ENCODE measurements around the gene MAML2.

The MAML2 gene

GRCh38 chr11:96084610-96085318 is 258.2 kb downstream of the MAML2 start:
- H3K4me3 ChIP-seq (ENCODE audit: low read depth, low read length) = no peak overlapping the region
- DNase-seq (ENCODE audit: low read depth, low spot score) = no peak
- TF ChIP-seq CTCF (IDR thresholded peaks at IDR 0.05; ENCODE audit: low read depth, low read length) = no peak
- in situ Hi-C loops (cut with HindIII; ENCODE audit: low sequenced_read_pairs) = no loop called here

- TF ChIP-seq CTCF (IDR thresholded peaks at IDR 0.05; ENCODE audit: low read depth, low read length) = no peak
- in situ Hi-C loops (cut with HindIII; ENCODE audit: low sequenced_read_pairs) = no loop called here
- no peak for DNase-seq (ENCODE audit: low read depth, low spot score)
- no peak overlapping the region for H3K4me3 ChIP-seq (ENCODE audit: low read depth, low read length)
Measured at GRCh38 chr11:96082936-96083335, 260.1 kb downstream of the MAML2 start.

- no peak for TF ChIP-seq CTCF (IDR thresholded peaks at IDR 0.05; ENCODE audit: low read depth, low read length)
- in situ Hi-C loops (cut with HindIII; ENCODE audit: low sequenced_read_pairs) = no loop called here
- H3K4me3 ChIP-seq (ENCODE audit: low read depth, low read length) = no peak overlapping the region
- no peak for DNase-seq (ENCODE audit: low read depth, low spot score)
Measured at GRCh38 chr11:96082002-96082899, 260.7 kb downstream of the MAML2 start.

GRCh38 chr11:96081561-96081960 is 261.4 kb downstream of the MAML2 start:
- no peak for DNase-seq (ENCODE audit: low read depth, low spot score)
- in situ Hi-C loops (cut with HindIII; ENCODE audit: low sequenced_read_pairs) = no loop called here
- no peak overlapping the region for H3K4me3 ChIP-seq (ENCODE audit: low read depth, low read length)
- no peak for TF ChIP-seq CTCF (IDR thresholded peaks at IDR 0.05; ENCODE audit: low read depth, low read length)

GRCh38 chr11:96079691-96080090 is 263.3 kb downstream of the MAML2 start:
- in situ Hi-C loops (cut with HindIII; ENCODE audit: low sequenced_read_pairs) = no loop called here

GRCh38 chr11:96075532-96075959 is 267.4 kb downstream of the MAML2 start:
- DNase-seq (ENCODE audit: low read depth, low spot score) = peak; percentile 47
- H3K4me3 ChIP-seq (ENCODE audit: low read depth, low read length) = no peak overlapping the region
- in situ Hi-C loops (cut with HindIII; ENCODE audit: low sequenced_read_pairs) = no loop called here
- TF ChIP-seq CTCF (IDR thresholded peaks at IDR 0.05; ENCODE audit: low read depth, low read length) = no peak

More at GRCh38 chr11:96079691-96080090, 263.3 kb downstream of the MAML2 start:
- no peak for DNase-seq (ENCODE audit: low read depth, low spot score)
- TF ChIP-seq CTCF (IDR thresholded peaks at IDR 0.05; ENCODE audit: low read depth, low read length) = no peak
- H3K4me3 ChIP-seq (ENCODE audit: low read depth, low read length) = no peak overlapping the region

Data from astrocyte of the spinal cord (primary cell).